MG63 (cell line): ENCODE measurements around the gene TMEM132C. TPM values are rescaled to one million over a fixed set of nuclear protein-coding genes. Genes with fewer than 3 reads are reported as not detected.
"Not testable (repeated sequence)": the region's sequence is repeated elsewhere in the genome, so short reads cannot be mapped to it uniquely, and the experiment has no call there.

Experiments used
- DNase-seq: peaks from one replicate; pipeline ENCODE4 v3.0.0-alpha.2; 2020
- H3K27me3 ChIP-seq: fragments of 250-450 bp; sonication (Bioruptor Pico); 2 replicates; pipeline ENCODE4 v1.5.1; 2020; ENCODE audit warnings: mild to moderate bottlenecking, moderate library complexity
- H3K36me3 ChIP-seq: fragments of 250-450 bp; sonication (Bioruptor Pico); 2 replicates; pipeline ENCODE4 v1.5.1; 2020; ENCODE audit warnings: mild to moderate bottlenecking, moderate library complexity
- H3K4me3 ChIP-seq: fragments of 250-450 bp; sonication (Bioruptor Pico); 2 replicates; pipeline ENCODE4 v1.5.1; 2020; ENCODE audit warnings: mild to moderate bottlenecking, moderate library complexity
- H3K9me3 ChIP-seq: fragments of 250-450 bp; sonication (Bioruptor Pico); 2 replicates; pipeline ENCODE4 v1.5.1; 2020; ENCODE audit warnings: mild to moderate bottlenecking, moderate library complexity
- total RNA-seq: library from RNA; depleted of rRNA; stranded (reverse); fragments of >200 nt; shearing (Covaris generic); gene quantifications from 2 replicates; pipeline ENCODE4 v1.2.3, GENCODE V29; 2014; ENCODE audit warnings: low replicate concordance; rRNA removed

TMEM132C gene
- total RNA-seq, result not detected in 2 replicates

GRCh38 chr12:128267131-128267622 lies at the start of gene TMEM132C:
Gene TMEM132C (plus strand): TSS chr12:128267170. CDS start chr12:128267403, 233 bp downstream.
- no peak for DNase-seq
- H3K9me3 ChIP-seq, result 0 out of 2 replicates have a peak, but pooled peaks cover 2% of the 10 kb centered on the region
- no peak within 1 kb of the TSS for H3K4me3 ChIP-seq
- peaks cover 32% of the 10 kb centered on the region for H3K27me3 ChIP-seq
- H3K36me3 ChIP-seq, result no peaks in the 10 kb centered on the region

- DNase-seq, result no peak
- Histone ChIP-seq H3K4me3 (no peak overlapping the region), H3K36me3 (no peaks in the 10 kb centered on the region), H3K27me3 (no peaks in the 10 kb centered on the region), H3K9me3 (no peaks in the 10 kb centered on the region)
These were observed 42.7 kb upstream of the TMEM132C start for GRCh38 chr12:128224226-128224625.

GRCh38 chr12:128228581-128228980 lies 38.4 kb upstream of the TMEM132C start:
- H3K27me3 ChIP-seq, result no peaks in the 10 kb centered on the region
- H3K36me3 ChIP-seq, result no peaks in the 10 kb centered on the region
- no peak overlapping the region for H3K4me3 ChIP-seq
- no peaks in the 10 kb centered on the region for H3K9me3 ChIP-seq
- DNase-seq, result no peak

- no peak overlapping the region for H3K4me3 ChIP-seq
- no peaks in the 10 kb centered on the region for H3K9me3 ChIP-seq
- DNase-seq, result no peak
These were observed 31.1 kb upstream of the TMEM132C start for GRCh38 chr12:128235635-128236417.

GRCh38 chr12:128236525-128236924 lies 30.4 kb upstream of the TMEM132C start:
- Histone ChIP-seq H3K36me3 (no peaks in the 10 kb centered on the region), H3K9me3 (no peaks in the 10 kb centered on the region), H3K27me3 (no peaks in the 10 kb centered on the region), H3K4me3 (no peak overlapping the region)
- DNase-seq, result no peak

More at GRCh38 chr12:128235635-128236417, 31.1 kb upstream of the TMEM132C start:
- H3K36me3 ChIP-seq, result no peaks in the 10 kb centered on the region
- no peaks in the 10 kb centered on the region for H3K27me3 ChIP-seq

- DNase-seq, result no peak
- no peaks in the 10 kb centered on the region for H3K9me3 ChIP-seq
- no peak overlapping the region for H3K4me3 ChIP-seq
- H3K36me3 ChIP-seq, result no peaks in the 10 kb centered on the region
- H3K27me3 ChIP-seq, result no peaks in the 10 kb centered on the region
These were observed 26.2 kb upstream of the TMEM132C start for GRCh38 chr12:128240745-128241144.

DNA sequence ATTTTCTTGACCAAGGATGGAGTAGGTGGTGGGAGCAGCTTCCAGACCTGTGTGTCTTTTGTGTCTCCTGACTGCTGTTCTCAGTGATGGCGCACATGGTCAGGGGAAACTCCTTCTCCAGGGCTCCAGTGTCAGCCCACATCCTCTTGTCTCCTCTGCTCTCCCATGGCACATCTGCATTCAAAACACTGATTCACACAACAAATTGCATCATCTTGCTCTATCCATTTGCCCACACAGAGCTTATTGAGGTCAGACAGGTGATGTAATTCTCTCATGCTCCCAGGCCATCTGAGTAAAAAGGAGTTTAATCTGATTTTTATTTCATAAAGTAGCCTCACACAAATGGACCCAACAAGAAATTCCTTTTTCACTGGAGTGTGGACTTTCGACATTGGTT lies 21.8 kb upstream of the TMEM132C start:
- H3K27me3 ChIP-seq, result no peaks in the 10 kb centered on the region; the same call in 1 of the 2 replicates
- DNase-seq, result no peak
- H3K4me3 ChIP-seq, result no peak overlapping the region
- H3K36me3 ChIP-seq, result no peaks in the 10 kb centered on the region
- no peaks in the 10 kb centered on the region for H3K9me3 ChIP-seq

GRCh38 chr12:128245905-128246304 lies 21.1 kb upstream of the TMEM132C start:
- H3K4me3 ChIP-seq, result no peak overlapping the region
- H3K27me3 ChIP-seq, result no peaks in the 10 kb centered on the region; the same call in 1 of the 2 replicates
- H3K9me3 ChIP-seq, result no peaks in the 10 kb centered on the region
- H3K36me3 ChIP-seq, result no peaks in the 10 kb centered on the region
- DNase-seq, result no peak

DNA sequence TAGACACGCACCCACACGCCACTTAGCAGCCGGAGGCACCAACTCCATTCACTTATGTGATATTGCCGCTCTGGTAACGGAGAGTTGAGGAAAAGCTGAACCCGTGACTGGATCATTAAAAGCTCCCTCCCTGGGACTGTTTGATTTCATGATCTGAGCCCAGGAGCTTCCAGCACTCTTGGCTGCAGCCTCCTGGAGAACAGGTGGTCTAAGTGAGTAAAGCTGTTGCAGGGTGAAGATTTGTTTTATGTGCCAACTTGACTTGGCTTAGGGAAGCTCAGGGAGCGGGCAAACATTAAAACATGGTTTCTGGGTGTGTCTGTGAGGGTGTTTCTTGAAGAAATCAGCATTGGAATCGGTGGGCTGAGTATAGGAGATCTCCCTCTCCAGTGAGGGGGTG lies 16.9 kb upstream of the TMEM132C start:
- Histone ChIP-seq H3K4me3 (no peak overlapping the region), H3K27me3 (no peaks in the 10 kb centered on the region; the same call in 1 of the 2 replicates), H3K36me3 (no peaks in the 10 kb centered on the region), H3K9me3 (no peaks in the 10 kb centered on the region)
- DNase-seq, result no peak

GRCh38 chr12:128253829-128254228 lies 13.1 kb upstream of the TMEM132C start:
- not testable (repeated sequence) for H3K36me3 ChIP-seq, H3K27me3 ChIP-seq, H3K4me3 ChIP-seq, DNase-seq, H3K9me3 ChIP-seq

- H3K36me3 ChIP-seq, result no peaks in the 10 kb centered on the region
- no peak for DNase-seq
- H3K9me3 ChIP-seq, result no peaks in the 10 kb centered on the region
- H3K4me3 ChIP-seq, result no peak overlapping the region
- H3K27me3 ChIP-seq, result no peaks in the 10 kb centered on the region; the same call in 1 of the 2 replicates
These were observed 8.0 kb upstream of the TMEM132C start for GRCh38 chr12:128258866-128259555.

GRCh38 chr12:128259556-128260070 lies 7.4 kb upstream of the TMEM132C start:
- no peaks in the 10 kb centered on the region; the same call in none of the 2 replicates for H3K27me3 ChIP-seq
- H3K36me3 ChIP-seq, result no peaks in the 10 kb centered on the region
- no peak for DNase-seq
- H3K4me3 ChIP-seq, result no peak overlapping the region
- H3K9me3 ChIP-seq, result 0 out of 2 replicates have a peak, but pooled peaks cover 2% of the 10 kb centered on the region

GRCh38 chr12:128261757-128262156 lies 5.2 kb upstream of the TMEM132C start:
- peaks cover 11% of the 10 kb centered on the region for H3K27me3 ChIP-seq
- H3K36me3 ChIP-seq, result no peaks in the 10 kb centered on the region
- 0 out of 2 replicates have a peak, but pooled peaks cover 2% of the 10 kb centered on the region for H3K9me3 ChIP-seq
- DNase-seq, result no peak
- no peak overlapping the region for H3K4me3 ChIP-seq

DNA sequence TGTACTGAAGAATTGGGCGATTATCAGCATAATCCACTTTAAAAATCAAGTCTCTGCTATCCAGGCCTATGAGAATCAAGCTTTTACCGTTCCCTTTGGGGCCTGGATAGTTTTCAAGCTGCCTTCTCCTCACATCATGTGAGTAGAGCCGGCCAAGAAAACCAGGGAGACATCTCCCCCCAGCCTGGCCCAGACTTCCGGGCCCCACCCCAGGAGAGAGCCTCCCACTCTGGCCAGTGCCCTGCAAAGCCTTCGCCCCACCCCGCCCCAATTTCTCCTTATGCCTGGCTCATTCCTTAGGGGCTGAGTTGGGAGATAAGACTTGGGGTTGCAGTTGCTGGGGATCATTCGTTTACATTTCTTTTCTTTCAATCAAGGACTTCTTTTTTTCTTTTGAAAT lies 1.4 kb upstream of the TMEM132C start:
- no peak overlapping the region for H3K4me3 ChIP-seq
- no peak for DNase-seq
- H3K9me3 ChIP-seq, result 0 out of 2 replicates have a peak, but pooled peaks cover 2% of the 10 kb centered on the region
- peaks cover 32% of the 10 kb centered on the region for H3K27me3 ChIP-seq
- no peaks in the 10 kb centered on the region for H3K36me3 ChIP-seq

GRCh38 chr12:128266086-128266485 lies 884 bp upstream of the TMEM132C start:
- Histone ChIP-seq H3K36me3 (no peaks in the 10 kb centered on the region), H3K4me3 (no peak overlapping the region), H3K9me3 (0 out of 2 replicates have a peak, but pooled peaks cover 2% of the 10 kb centered on the region), H3K27me3 (peaks cover 32% of the 10 kb centered on the region)
- no peak for DNase-seq

DNA sequence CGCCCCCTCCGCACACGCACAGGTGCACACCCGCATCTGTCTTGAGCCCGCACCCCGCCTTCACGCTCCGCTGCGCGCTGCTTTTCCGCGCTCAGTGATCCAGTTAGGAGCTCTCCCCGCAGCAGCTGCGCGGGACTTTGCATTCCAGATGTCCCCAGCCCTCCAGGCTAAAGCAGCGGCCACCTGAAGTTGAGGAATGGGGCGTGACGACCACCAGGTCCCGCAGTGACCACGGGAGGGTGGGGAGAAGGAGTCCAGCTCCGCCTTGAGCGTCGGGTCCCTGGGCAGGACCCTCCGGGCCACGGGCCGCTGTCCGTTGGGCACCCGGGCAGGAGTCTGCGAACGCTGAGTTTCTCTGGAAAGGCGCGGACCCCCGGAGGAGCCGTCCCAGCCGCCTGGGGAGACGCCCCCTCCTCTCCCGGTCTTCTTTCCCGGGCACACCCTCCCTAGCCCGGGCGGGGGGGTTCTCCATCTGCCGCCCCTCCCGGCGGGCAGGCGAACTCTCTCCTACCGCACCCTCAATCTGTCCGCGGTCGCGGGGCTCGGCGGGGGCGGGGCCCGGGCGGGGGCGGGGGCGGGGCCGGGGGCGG lies 334 bp upstream of the TMEM132C start:
- Histone ChIP-seq H3K27me3 (peaks cover 32% of the 10 kb centered on the region), H3K9me3 (0 out of 2 replicates have a peak, but pooled peaks cover 2% of the 10 kb centered on the region), H3K4me3 (no peak overlapping the region), H3K36me3 (no peaks in the 10 kb centered on the region)
- DNase-seq, result no peak
